ENCODE measurements around the gene KCNQ1. TPM values are rescaled to one million over a fixed set of nuclear protein-coding genes. Genes with fewer than 3 reads are reported as not detected.
A peak's percentile ranks its signal among the peaks of the same experiment; 100 is the strongest.

Gene KCNQ1
- total RNA-seq, 1 donor from 2014 or later: 4.8 TPM

DNA sequence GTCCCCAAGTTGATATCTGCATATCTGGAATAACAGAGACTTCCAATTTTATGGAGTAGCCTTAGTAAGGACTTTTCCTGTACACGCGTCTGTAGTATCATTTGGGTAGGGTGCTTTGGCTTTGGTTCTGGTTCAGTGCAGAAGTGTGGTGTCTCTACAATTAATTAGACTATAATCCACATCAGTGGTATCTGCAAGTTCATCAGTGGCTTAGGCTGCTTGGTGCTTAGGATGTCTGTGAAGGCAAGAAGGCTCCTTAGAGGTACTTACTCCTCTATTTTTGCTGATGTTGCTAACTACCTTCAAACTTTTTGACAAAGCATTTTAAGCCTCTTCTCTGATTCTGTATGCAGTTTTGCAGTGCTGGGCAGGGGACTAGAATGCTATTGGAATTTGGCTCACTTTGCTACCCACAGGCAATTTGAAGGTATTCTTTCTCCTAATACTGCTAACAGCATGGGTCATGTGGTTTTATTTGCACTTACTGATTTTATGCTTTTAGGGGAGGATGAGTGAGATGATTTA lies 205.6 kb downstream of the KCNQ1 start:
- no peaks in the 10 kb centered on the region for H3K27me3 Mint-ChIP-seq
- H3K36me3 Mint-ChIP-seq: peaks cover 38% of the 10 kb centered on the region
- H3K27ac Mint-ChIP-seq: no peak overlapping the region
- TF ChIP-seq, protein P1, sequence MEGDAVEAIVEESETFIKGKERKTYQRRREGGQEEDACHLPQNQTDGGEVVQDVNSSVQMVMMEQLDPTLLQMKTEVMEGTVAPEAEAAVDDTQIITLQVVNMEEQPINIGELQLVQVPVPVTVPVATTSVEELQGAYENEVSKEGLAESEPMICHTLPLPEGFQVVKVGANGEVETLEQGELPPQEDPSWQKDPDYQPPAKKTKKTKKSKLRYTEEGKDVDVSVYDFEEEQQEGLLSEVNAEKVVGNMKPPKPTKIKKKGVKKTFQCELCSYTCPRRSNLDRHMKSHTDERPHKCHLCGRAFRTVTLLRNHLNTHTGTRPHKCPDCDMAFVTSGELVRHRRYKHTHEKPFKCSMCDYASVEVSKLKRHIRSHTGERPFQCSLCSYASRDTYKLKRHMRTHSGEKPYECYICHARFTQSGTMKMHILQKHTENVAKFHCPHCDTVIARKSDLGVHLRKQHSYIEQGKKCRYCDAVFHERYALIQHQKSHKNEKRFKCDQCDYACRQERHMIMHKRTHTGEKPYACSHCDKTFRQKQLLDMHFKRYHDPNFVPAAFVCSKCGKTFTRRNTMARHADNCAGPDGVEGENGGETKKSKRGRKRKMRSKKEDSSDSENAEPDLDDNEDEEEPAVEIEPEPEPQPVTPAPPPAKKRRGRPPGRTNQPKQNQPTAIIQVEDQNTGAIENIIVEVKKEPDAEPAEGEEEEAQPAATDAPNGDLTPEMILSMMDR (conservative IDR thresholded peaks at IDR 0.05): no peak
- peaks cover 20% of the 10 kb centered on the region for H3K9me3 Mint-ChIP-seq
- peaks cover 8% of the 10 kb centered on the region for H3K4me1 Mint-ChIP-seq (ENCODE audit: unreplicated experiment)
- DNase-seq (ENCODE audit: extremely low spot score, unreplicated experiment): no peak
- H3K4me3 Mint-ChIP-seq: no peak overlapping the region

DNA sequence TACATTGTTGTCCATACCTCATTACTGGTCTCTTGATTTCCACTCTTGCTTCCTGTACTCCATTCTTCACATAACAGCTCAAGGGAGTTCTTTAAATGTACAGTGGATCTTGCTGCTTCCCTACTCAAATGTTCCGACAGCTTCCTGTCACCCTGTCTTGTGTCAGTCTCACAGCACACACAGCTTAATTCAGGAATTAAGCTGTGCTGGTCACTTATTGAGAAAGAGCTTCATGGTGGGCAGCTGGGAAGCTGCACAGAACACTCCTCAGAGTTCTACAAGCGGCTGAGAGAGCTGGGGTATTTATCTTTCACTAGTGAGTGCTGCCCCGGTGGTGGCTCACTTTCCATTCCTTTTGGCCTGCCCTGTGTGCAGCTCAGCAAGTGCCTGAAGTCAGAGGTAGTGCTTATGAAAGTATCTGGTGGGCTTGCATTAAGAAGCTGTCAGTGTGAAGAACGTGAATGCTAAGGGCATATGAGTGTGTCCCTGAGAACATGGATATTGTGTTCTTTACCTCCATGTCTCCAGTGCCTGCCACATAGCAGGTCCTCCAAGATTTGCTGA lies 206.3 kb downstream of the KCNQ1 start:
- peaks cover 25% of the 10 kb centered on the region for H3K9me3 Mint-ChIP-seq
- H3K27me3 Mint-ChIP-seq: no peaks in the 10 kb centered on the region
- TF ChIP-seq, protein P1 (conservative IDR thresholded peaks at IDR 0.05): no peak
- H3K4me1 Mint-ChIP-seq (ENCODE audit: unreplicated experiment): peaks cover 8% of the 10 kb centered on the region
- DNase-seq (ENCODE audit: extremely low spot score, unreplicated experiment): no peak
- peaks cover 42% of the 10 kb centered on the region for H3K36me3 Mint-ChIP-seq
- peak overlapping the region; percentile 18 for H3K4me3 Mint-ChIP-seq
- H3K27ac Mint-ChIP-seq: no peak overlapping the region

DNA sequence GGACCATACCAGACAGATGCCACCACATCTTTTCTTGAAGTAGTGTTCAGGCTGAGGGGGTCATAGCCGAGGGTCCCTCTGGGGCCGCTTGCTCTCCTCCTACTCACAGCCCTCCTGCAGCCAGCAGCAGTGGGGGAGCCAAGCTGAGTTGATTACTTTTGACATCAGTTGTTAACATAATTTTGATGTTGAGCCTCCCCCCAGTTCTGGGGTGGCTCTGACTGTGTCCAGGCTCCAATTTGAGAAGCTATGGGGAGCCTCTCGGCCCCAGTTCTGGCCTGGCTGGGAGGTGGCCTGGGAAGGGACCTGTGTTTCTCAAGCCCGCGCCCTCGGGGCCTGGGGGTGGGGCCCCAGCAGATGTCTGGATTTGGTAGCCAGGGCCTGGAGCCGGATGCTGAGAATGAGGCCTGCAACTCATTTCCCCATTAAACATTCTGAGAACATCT lies 207.0 kb downstream of the KCNQ1 start:
- Mint-ChIP-seq H3K36me3 (peaks cover 46% of the 10 kb centered on the region), H3K4me3 (peak overlapping the region; percentile 36), H3K27me3 (no peaks in the 10 kb centered on the region), H3K9me3 (peaks cover 30% of the 10 kb centered on the region), H3K27ac (no peak overlapping the region), H3K4me1 (ENCODE audit: unreplicated experiment) (peaks cover 8% of the 10 kb centered on the region)
- no peak for DNase-seq (ENCODE audit: extremely low spot score, unreplicated experiment)
- TF ChIP-seq, protein P1 (conservative IDR thresholded peaks at IDR 0.05): no peak

DNA sequence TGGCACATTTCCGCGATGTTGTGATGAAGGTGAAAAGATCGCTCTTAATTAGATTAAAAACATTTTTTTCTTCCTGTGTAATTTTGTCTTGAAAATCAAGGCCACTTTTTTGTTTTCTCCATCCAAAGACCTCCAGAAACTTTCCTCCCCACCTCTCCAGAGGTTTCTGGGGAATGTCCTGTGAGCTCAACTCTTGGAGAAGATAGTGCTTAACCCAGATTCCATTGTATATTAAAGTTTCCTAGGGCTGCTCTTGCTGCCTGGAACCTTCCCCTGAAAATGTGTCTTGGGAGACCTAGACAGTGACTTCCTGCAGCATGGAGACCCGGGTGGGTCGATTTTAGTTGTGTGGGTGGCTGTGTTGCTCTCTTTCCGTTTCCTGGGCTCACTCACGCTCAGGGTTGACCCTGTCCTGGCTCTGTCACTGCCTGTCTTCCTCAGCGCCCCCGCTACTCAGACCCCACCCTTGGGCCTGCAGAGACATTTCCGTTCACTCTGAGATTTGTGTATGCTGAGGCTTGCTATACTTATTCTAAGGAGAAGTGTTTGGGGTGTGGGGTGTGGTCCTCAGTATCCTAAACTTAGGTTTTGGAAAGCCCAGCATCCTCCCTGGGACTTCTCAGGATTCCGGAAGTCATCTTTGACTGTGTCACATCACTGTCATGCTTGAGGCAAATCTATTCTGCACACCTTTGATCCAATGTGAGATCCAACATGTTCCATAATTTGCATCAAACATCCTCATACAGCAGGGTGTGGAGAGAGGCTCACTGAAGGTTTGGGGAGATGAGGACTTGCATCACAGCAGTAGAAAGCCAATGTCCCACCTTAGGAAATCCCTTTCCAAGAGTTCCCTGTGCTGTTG lies 207.8 kb downstream of the KCNQ1 start:
- DNase-seq (ENCODE audit: extremely low spot score, unreplicated experiment): no peak
- H3K9me3 Mint-ChIP-seq: peaks cover 23% of the 10 kb centered on the region
- H3K27ac Mint-ChIP-seq: no peak overlapping the region

DNA sequence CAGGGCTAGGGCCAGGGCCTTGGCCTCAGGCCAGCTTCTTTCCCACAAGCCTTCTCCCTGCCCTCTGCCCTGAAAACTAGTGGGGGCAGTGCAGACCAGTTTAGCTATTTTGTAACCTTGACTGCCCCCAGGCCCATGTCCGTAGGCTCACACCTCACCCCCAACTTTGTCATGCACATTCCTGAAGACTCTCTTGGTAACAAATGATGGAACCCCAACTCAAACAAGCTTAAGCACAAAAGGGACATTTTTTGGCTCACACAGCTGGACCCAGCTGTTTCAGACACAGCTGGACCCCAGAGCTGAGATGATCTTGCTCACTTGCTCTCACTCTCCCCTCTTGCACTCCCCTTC lies 208.4 kb downstream of the KCNQ1 start:
- peak overlapping the region; percentile 50 for H3K27ac Mint-ChIP-seq
- H3K27me3 Mint-ChIP-seq: no peaks in the 10 kb centered on the region
- no peak for DNase-seq (ENCODE audit: extremely low spot score, unreplicated experiment)
- peaks cover 22% of the 10 kb centered on the region for H3K9me3 Mint-ChIP-seq
- H3K4me1 Mint-ChIP-seq (ENCODE audit: unreplicated experiment): peaks cover 8% of the 10 kb centered on the region
- H3K4me3 Mint-ChIP-seq: peak overlapping the region; percentile 32
- TF ChIP-seq, protein P1 (conservative IDR thresholded peaks at IDR 0.05): no peak
- H3K36me3 Mint-ChIP-seq: peaks cover 46% of the 10 kb centered on the region

More for the DNA sequence above, 207.8 kb downstream of the KCNQ1 start:
- TF ChIP-seq, protein P1 (conservative IDR thresholded peaks at IDR 0.05): no peak
- H3K27me3 Mint-ChIP-seq: no peaks in the 10 kb centered on the region
- peaks cover 44% of the 10 kb centered on the region for H3K36me3 Mint-ChIP-seq
- H3K4me1 Mint-ChIP-seq (ENCODE audit: unreplicated experiment): peaks cover 8% of the 10 kb centered on the region
- H3K4me3 Mint-ChIP-seq: peak overlapping the region; percentile 36

Data from type B pancreatic cell (in vitro differentiated cells).